IPS-18c (cell line): ENCODE results near the gene FAM120A.

ENCODE experiments used
- H3K4me3 ChIP-seq: 2 replicates; pipeline ENCODE4 v1.7.0; 2013; ENCODE audit warnings: low read depth, mild to moderate bottlenecking, low read length, moderate library complexity; ENCODE audit not compliant: insufficient read depth
- H3K9me3 ChIP-seq: one replicate; pipeline ENCODE4 v1.6.1; 2013; ENCODE audit warnings: mild to moderate bottlenecking, low read length, moderate library complexity; ENCODE audit not compliant: control insufficient read depth, insufficient read depth

The FAM120A gene

GRCh38 chr9:93557366-93558137, 106.1 kb downstream of the FAM120A start:
- H3K9me3 ChIP-seq: no peaks in the 10 kb centered on the region
- no peak overlapping the region for H3K4me3 ChIP-seq

GRCh38 chr9:93558503-93558902, 107.0 kb downstream of the FAM120A start:
- no peak overlapping the region for H3K4me3 ChIP-seq

GRCh38 chr9:93560991-93561390, 109.5 kb downstream of the FAM120A start:
- Histone ChIP-seq H3K9me3 (no peaks in the 10 kb centered on the region), H3K4me3 (no peak overlapping the region)

More at GRCh38 chr9:93558503-93558902, 107.0 kb downstream of the FAM120A start:
- H3K9me3 ChIP-seq: no peaks in the 10 kb centered on the region

GRCh38 chr9:93562157-93562556, 110.7 kb downstream of the FAM120A start:
- no peaks in the 10 kb centered on the region for H3K9me3 ChIP-seq
- no peak overlapping the region for H3K4me3 ChIP-seq

GRCh38 chr9:93565089-93565488, 113.6 kb downstream of the FAM120A start:
- Histone ChIP-seq H3K9me3 (no peaks in the 10 kb centered on the region), H3K4me3 (no peak overlapping the region)

GRCh38 chr9:93566408-93567270, 115.2 kb downstream of the FAM120A start:
- Histone ChIP-seq H3K4me3 (peak overlapping the region; percentile 52), H3K9me3 (no peaks in the 10 kb centered on the region)

GRCh38 chr9:93567271-93567959, 115.9 kb downstream of the FAM120A start:
- H3K4me3 ChIP-seq: peak overlapping the region; percentile 52
- no peaks in the 10 kb centered on the region for H3K9me3 ChIP-seq

- no peak overlapping the region for H3K4me3 ChIP-seq
- no peaks in the 10 kb centered on the region for H3K9me3 ChIP-seq
Measured at GRCh38 chr9:93568169-93568568, 116.7 kb downstream of the FAM120A start.

GRCh38 chr9:93569621-93570174, 118.2 kb downstream of the FAM120A start:
- Histone ChIP-seq H3K4me3 (no peak overlapping the region), H3K9me3 (no peaks in the 10 kb centered on the region)

GRCh38 chr9:93572221-93572620, 120.7 kb downstream of the FAM120A start:
- Histone ChIP-seq H3K9me3 (peaks cover 3% of the 10 kb centered on the region), H3K4me3 (no peak overlapping the region)

GRCh38 chr9:93572636-93573515, 121.4 kb downstream of the FAM120A start:
- H3K9me3 ChIP-seq: peaks cover 3% of the 10 kb centered on the region
- H3K4me3 ChIP-seq: no peak overlapping the region

GRCh38 chr9:93573516-93573828, 122.0 kb downstream of the FAM120A start:
- no peak overlapping the region for H3K4me3 ChIP-seq

GRCh38 chr9:93574091-93574899, 122.8 kb downstream of the FAM120A start:
- no peak overlapping the region for H3K4me3 ChIP-seq

More at GRCh38 chr9:93573516-93573828, 122.0 kb downstream of the FAM120A start:
- peaks cover 3% of the 10 kb centered on the region for H3K9me3 ChIP-seq

GRCh38 chr9:93574900-93575795, 123.7 kb downstream of the FAM120A start:
- Histone ChIP-seq H3K4me3 (peak overlapping the region; percentile 63), H3K9me3 (peaks cover 3% of the 10 kb centered on the region)

More at GRCh38 chr9:93574091-93574899, 122.8 kb downstream of the FAM120A start:
- H3K9me3 ChIP-seq: peaks cover 3% of the 10 kb centered on the region

GRCh38 chr9:93575796-93576257, 124.3 kb downstream of the FAM120A start:
- H3K4me3 ChIP-seq: peak overlapping the region; percentile 63

More at GRCh38 chr9:93575796-93576257, 124.3 kb downstream of the FAM120A start:
- peaks cover 3% of the 10 kb centered on the region for H3K9me3 ChIP-seq
